Stomach (tissue), 4 donors: ENCODE data around the gene ELP1.

Experiments used
- CTCF ChIP-seq, 7 experiments: fragments of 450-650 bp in 4 of 7; fragments of 200-600 bp in 3 of 7; sonication (generic) in 3 of 7; IDR thresholded peaks; one replicate each; pipeline ENCODE4 v1.5.1; 2016 to 2019; ENCODE audit warnings: antibody characterized with exemption in 7 of 7, control low read depth in 2 of 7, mild to moderate bottlenecking in 1 of 7
- POLR2A ChIP-seq, 4 donors: fragments of 450-650 bp; IDR thresholded peaks; one replicate each; pipeline ENCODE4 v1.6.1; 2016; ENCODE audit warnings: antibody characterized with exemption in 4 of 4, control low read depth in 2 of 4, mild to moderate bottlenecking in 1 of 4, moderate library complexity in 1 of 4
- POLR2AphosphoS5 ChIP-seq, 3 donors: sonication (generic); formaldehyde crosslinking; IDR thresholded peaks; one replicate each; pipeline ENCODE4 v1.6.1; 2016; ENCODE audit warnings: antibody characterized with exemption in 3 of 3

- TF ChIP-seq CTCF (IDR thresholded peaks at IDR 0.05) (no peak), POLR2A (IDR thresholded peaks at IDR 0.05) (no peak), POLR2AphosphoS5 (IDR thresholded peaks at IDR 0.05) (no peak)
Measured at GRCh38 chr9:108972186-108972585, 38.3 kb upstream of the ELP1 start.
